HG02763 (cell line): ENCODE data around the gene SGCE.
A peak's percentile ranks its signal among the peaks of the same experiment; 100 is the strongest.

ENCODE experiments used
- ATAC-seq: cut with Tn5 transposase; IDR thresholded peaks from one replicate; pipeline ENCODE4 v1.9.1; 2021; ENCODE audit warnings: mild to moderate bottlenecking, moderate library complexity; ENCODE audit not compliant: unreplicated experiment

The SGCE gene

GRCh38 chr7:94630855-94631254 lies 25.1 kb downstream of the SGCE start:
- no peak for ATAC-seq

- no peak for ATAC-seq
These were observed 32.1 kb downstream of the SGCE start for GRCh38 chr7:94623820-94624219.

- ATAC-seq = no peak
These were observed 34.8 kb downstream of the SGCE start for GRCh38 chr7:94621120-94621519.

GRCh38 chr7:94620703-94621118 lies 35.2 kb downstream of the SGCE start:
- peak; percentile 98 for ATAC-seq

- no peak for ATAC-seq
These were observed 37.8 kb downstream of the SGCE start for GRCh38 chr7:94618126-94618525.

- no peak for ATAC-seq
These were observed 39.1 kb downstream of the SGCE start for GRCh38 chr7:94616855-94617254.

GRCh38 chr7:94615666-94616065 lies 40.3 kb downstream of the SGCE start:
- no peak for ATAC-seq

- no peak for ATAC-seq
These were observed 43.3 kb downstream of the SGCE start for GRCh38 chr7:94612661-94613060.

- no peak for ATAC-seq
These were observed 43.7 kb downstream of the SGCE start for GRCh38 chr7:94612253-94612652.

GRCh38 chr7:94609561-94609960 lies 46.4 kb downstream of the SGCE start:
- ATAC-seq = no peak

- ATAC-seq = no peak
These were observed 50.9 kb downstream of the SGCE start for GRCh38 chr7:94605031-94605430.

- ATAC-seq = no peak
These were observed 53.8 kb downstream of the SGCE start for GRCh38 chr7:94602181-94602580.

GRCh38 chr7:94600267-94600666 lies 55.7 kb downstream of the SGCE start:
- ATAC-seq = no peak

GRCh38 chr7:94595717-94596116 lies 60.2 kb downstream of the SGCE start:
- ATAC-seq = no peak

GRCh38 chr7:94594882-94595281 lies 61.1 kb downstream of the SGCE start:
- no peak for ATAC-seq

- peak; percentile 54 for ATAC-seq
These were observed 64.8 kb downstream of the SGCE start for GRCh38 chr7:94591176-94591575.

GRCh38 chr7:94590526-94591162 lies 65.3 kb downstream of the SGCE start:
- no peak for ATAC-seq

- no peak for ATAC-seq
These were observed 67.9 kb downstream of the SGCE start for GRCh38 chr7:94588075-94588474.

- no peak for ATAC-seq
These were observed 71.8 kb downstream of the SGCE start for GRCh38 chr7:94584113-94584512.

GRCh38 chr7:94580601-94581000 lies 75.3 kb downstream of the SGCE start:
- ATAC-seq = no peak

- no peak for ATAC-seq
These were observed 76.5 kb downstream of the SGCE start for GRCh38 chr7:94579470-94579869.

- ATAC-seq = no peak
These were observed 77.3 kb downstream of the SGCE start for GRCh38 chr7:94578614-94579013.

- no peak for ATAC-seq
These were observed 78.6 kb downstream of the SGCE start for GRCh38 chr7:94577357-94577756.
